ENCODE results near the gene MPL.
A peak's percentile ranks its signal among the peaks of the same experiment; 100 is the strongest.

The MPL gene

GRCh38 chr1:43299101-43299500 is 38.5 kb upstream of the MPL start:
- Histone ChIP-seq H3K4me1 (ENCODE audit: control insufficient read depth, insufficient read depth, low read length) (peaks cover 9% of the 10 kb centered on the region), H3K36me3 (ENCODE audit: control insufficient read depth in 2 of 2, insufficient read depth in 2 of 2, low read length in 2 of 2) (no peaks in the 10 kb centered on the region), H3K27me3 (ENCODE audit: control insufficient read depth in 1 of 2, insufficient read depth in 2 of 2, low read length in 2 of 2) (no peaks in the 10 kb centered on the region), H3K27ac (ENCODE audit: low read length) (no peak overlapping the region), H3K9ac (ENCODE audit: low read length in 2 of 2) (no peak overlapping the region), H3K9me3 (ENCODE audit: control insufficient read depth in 2 of 2, low read length in 2 of 2) (no peaks in the 10 kb centered on the region), H3K4me3 (ENCODE audit: low read length in 2 of 2) (no peak overlapping the region)

GRCh38 chr1:43300378-43301094 is 37.1 kb upstream of the MPL start, which contains the start of gene TIE1:
Gene TIE1, plus strand, starts transcription at chr1:43300982. Its CDS starts 90 bp downstream, at chr1:43301072.
- Histone ChIP-seq H3K27ac (ENCODE audit: low read length) (no peak within 1 kb of the TSS), H3K9ac (ENCODE audit: low read length in 2 of 2) (no peak within 1 kb of the TSS), H3K9me3 (ENCODE audit: control insufficient read depth in 2 of 2, low read length in 2 of 2) (no peaks in the 10 kb centered on the region), H3K36me3 (ENCODE audit: control insufficient read depth in 2 of 2, insufficient read depth in 2 of 2, low read length in 2 of 2) (no peaks in the 10 kb centered on the region), H3K4me1 (ENCODE audit: control insufficient read depth, insufficient read depth, low read length) (no peaks in the 10 kb centered on the region), H3K27me3 (ENCODE audit: control insufficient read depth in 1 of 2, insufficient read depth in 2 of 2, low read length in 2 of 2) (no peaks in the 10 kb centered on the region), H3K4me3 (ENCODE audit: low read length in 2 of 2) (peak within 1 kb of the TSS in 1 of 2 donors; percentile 8)

DNA sequence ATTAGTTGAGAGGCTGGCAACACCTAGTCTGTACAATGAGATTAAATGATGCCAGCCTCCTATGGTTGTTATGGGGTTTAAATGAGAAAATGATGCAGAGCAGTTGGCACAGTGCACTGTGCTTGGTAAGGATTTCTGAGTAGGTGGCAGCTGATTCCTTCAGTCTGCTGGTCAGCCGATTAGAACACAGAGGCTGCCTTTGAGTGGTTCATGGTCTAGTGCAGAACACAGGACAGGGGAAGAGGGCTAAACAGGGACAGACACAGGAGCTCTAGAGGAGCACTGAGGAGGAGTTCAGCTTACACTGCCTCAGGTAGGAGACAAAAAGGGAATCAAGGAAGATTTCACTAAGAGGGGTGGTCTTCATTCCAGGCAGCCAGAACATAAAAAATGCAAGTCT is 35.4 kb upstream of the MPL start:
- no peaks in the 10 kb centered on the region for H3K36me3 ChIP-seq (ENCODE audit: control insufficient read depth in 2 of 2, insufficient read depth in 2 of 2, low read length in 2 of 2)
- H3K9ac ChIP-seq (ENCODE audit: low read length in 2 of 2): no peak overlapping the region
- H3K27ac ChIP-seq (ENCODE audit: low read length): no peak overlapping the region
- H3K27me3 ChIP-seq (ENCODE audit: control insufficient read depth in 1 of 2, insufficient read depth in 2 of 2, low read length in 2 of 2): no peaks in the 10 kb centered on the region
- H3K9me3 ChIP-seq (ENCODE audit: control insufficient read depth in 2 of 2, low read length in 2 of 2): no peaks in the 10 kb centered on the region
- H3K4me1 ChIP-seq (ENCODE audit: control insufficient read depth, insufficient read depth, low read length): no peaks in the 10 kb centered on the region
- no peak overlapping the region for H3K4me3 ChIP-seq (ENCODE audit: low read length in 2 of 2)

DNA sequence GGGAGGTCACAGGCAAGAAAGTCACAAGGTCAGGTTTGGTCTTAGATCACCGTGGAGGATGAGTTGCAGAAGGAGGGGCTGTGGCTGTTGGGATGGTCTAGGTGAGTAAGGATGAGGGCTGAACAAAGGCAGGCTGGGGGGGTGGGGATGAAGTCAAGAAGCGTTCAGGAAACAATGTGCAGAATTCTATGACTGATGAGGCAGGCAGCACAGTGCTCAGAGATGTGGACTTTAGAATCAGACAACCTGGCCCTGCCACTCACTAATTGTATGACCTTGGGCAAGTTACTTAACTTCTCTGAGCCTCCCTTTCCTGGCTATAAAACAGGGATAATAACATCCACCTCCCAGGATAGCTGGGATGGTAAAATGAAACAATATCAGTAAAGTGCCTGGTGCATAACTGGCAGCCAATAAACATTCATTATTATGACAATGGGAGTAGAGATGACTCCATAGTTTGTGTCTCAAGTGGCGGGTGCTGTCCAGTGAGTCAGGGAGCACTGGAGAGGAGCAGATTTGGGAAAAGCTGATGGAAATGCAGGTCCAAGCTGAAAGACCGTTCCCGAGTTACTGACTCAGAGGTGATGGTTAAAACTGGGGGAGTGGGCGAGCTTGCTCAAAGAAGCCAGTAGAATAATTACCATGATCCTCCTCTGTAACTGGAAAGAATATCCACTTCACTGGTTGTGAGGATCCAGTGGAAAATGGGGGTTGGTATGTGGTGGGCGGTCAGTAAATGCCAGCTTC is 34.7 kb upstream of the MPL start:
- no peaks in the 10 kb centered on the region for H3K4me1 ChIP-seq (ENCODE audit: control insufficient read depth, insufficient read depth, low read length)
- no peak overlapping the region for H3K27ac ChIP-seq (ENCODE audit: low read length)

GRCh38 chr1:43303471-43304313 is 33.9 kb upstream of the MPL start:
- Histone ChIP-seq H3K9me3 (ENCODE audit: control insufficient read depth in 2 of 2, low read length in 2 of 2) (no peaks in the 10 kb centered on the region), H3K36me3 (ENCODE audit: control insufficient read depth in 2 of 2, insufficient read depth in 2 of 2, low read length in 2 of 2) (no peaks in the 10 kb centered on the region), H3K4me1 (ENCODE audit: control insufficient read depth, insufficient read depth, low read length) (no peaks in the 10 kb centered on the region), H3K9ac (ENCODE audit: low read length in 2 of 2) (no peak overlapping the region), H3K27me3 (ENCODE audit: control insufficient read depth in 1 of 2, insufficient read depth in 2 of 2, low read length in 2 of 2) (no peaks in the 10 kb centered on the region), H3K4me3 (ENCODE audit: low read length in 2 of 2) (peak overlapping the region in 1 of 2 donors; percentile 15), H3K27ac (ENCODE audit: low read length) (no peak overlapping the region)

More for the DNA sequence above, 34.7 kb upstream of the MPL start:
- no peak overlapping the region for H3K4me3 ChIP-seq (ENCODE audit: low read length in 2 of 2)
- H3K9me3 ChIP-seq (ENCODE audit: control insufficient read depth in 2 of 2, low read length in 2 of 2): no peaks in the 10 kb centered on the region
- no peaks in the 10 kb centered on the region for H3K36me3 ChIP-seq (ENCODE audit: control insufficient read depth in 2 of 2, insufficient read depth in 2 of 2, low read length in 2 of 2)
- H3K27me3 ChIP-seq (ENCODE audit: control insufficient read depth in 1 of 2, insufficient read depth in 2 of 2, low read length in 2 of 2): no peaks in the 10 kb centered on the region
- no peak overlapping the region for H3K9ac ChIP-seq (ENCODE audit: low read length in 2 of 2)

GRCh38 chr1:43304314-43304681 is 33.3 kb upstream of the MPL start:
- H3K27ac ChIP-seq (ENCODE audit: low read length): no peak overlapping the region
- H3K27me3 ChIP-seq (ENCODE audit: control insufficient read depth in 1 of 2, insufficient read depth in 2 of 2, low read length in 2 of 2): no peaks in the 10 kb centered on the region
- no peaks in the 10 kb centered on the region for H3K9me3 ChIP-seq (ENCODE audit: control insufficient read depth in 2 of 2, low read length in 2 of 2)
- no peak overlapping the region for H3K4me3 ChIP-seq (ENCODE audit: low read length in 2 of 2)
- no peaks in the 10 kb centered on the region for H3K36me3 ChIP-seq (ENCODE audit: control insufficient read depth in 2 of 2, insufficient read depth in 2 of 2, low read length in 2 of 2)
- no peaks in the 10 kb centered on the region for H3K4me1 ChIP-seq (ENCODE audit: control insufficient read depth, insufficient read depth, low read length)
- no peak overlapping the region for H3K9ac ChIP-seq (ENCODE audit: low read length in 2 of 2)

DNA sequence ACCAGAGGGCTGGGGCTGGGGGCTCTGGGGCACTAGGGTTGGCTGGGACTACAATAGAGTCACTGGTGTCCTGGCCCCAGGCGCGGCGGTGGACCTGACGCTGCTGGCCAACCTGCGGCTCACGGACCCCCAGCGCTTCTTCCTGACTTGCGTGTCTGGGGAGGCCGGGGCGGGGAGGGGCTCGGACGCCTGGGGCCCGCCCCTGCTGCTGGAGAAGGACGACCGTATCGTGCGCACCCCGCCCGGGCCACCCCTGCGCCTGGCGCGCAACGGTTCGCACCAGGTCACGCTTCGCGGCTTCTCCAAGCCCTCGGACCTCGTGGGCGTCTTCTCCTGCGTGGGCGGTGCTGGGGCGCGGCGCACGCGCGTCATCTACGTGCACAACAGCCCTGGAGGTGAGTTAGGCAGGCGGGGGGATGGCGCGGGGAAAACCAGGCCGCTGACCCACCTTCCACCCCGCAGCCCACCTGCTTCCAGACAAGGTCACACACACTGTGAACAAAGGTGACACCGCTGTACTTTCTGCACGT is 32.8 kb upstream of the MPL start:
- Histone ChIP-seq H3K4me3 (ENCODE audit: low read length in 2 of 2) (no peak overlapping the region), H3K4me1 (ENCODE audit: control insufficient read depth, insufficient read depth, low read length) (no peaks in the 10 kb centered on the region), H3K9me3 (ENCODE audit: control insufficient read depth in 2 of 2, low read length in 2 of 2) (no peaks in the 10 kb centered on the region), H3K27me3 (ENCODE audit: control insufficient read depth in 1 of 2, insufficient read depth in 2 of 2, low read length in 2 of 2) (no peaks in the 10 kb centered on the region), H3K27ac (ENCODE audit: low read length) (no peak overlapping the region), H3K36me3 (ENCODE audit: control insufficient read depth in 2 of 2, insufficient read depth in 2 of 2, low read length in 2 of 2) (no peaks in the 10 kb centered on the region), H3K9ac (ENCODE audit: low read length in 2 of 2) (no peak overlapping the region)

GRCh38 chr1:43305461-43305860 is 32.2 kb upstream of the MPL start:
- no peaks in the 10 kb centered on the region for H3K4me1 ChIP-seq (ENCODE audit: control insufficient read depth, insufficient read depth, low read length)
- no peak overlapping the region for H3K9ac ChIP-seq (ENCODE audit: low read length in 2 of 2)
- no peaks in the 10 kb centered on the region for H3K9me3 ChIP-seq (ENCODE audit: control insufficient read depth in 2 of 2, low read length in 2 of 2)
- no peak overlapping the region for H3K4me3 ChIP-seq (ENCODE audit: low read length in 2 of 2)
- H3K27me3 ChIP-seq (ENCODE audit: control insufficient read depth in 1 of 2, insufficient read depth in 2 of 2, low read length in 2 of 2): no peaks in the 10 kb centered on the region
- H3K27ac ChIP-seq (ENCODE audit: low read length): no peak overlapping the region
- no peaks in the 10 kb centered on the region for H3K36me3 ChIP-seq (ENCODE audit: control insufficient read depth in 2 of 2, insufficient read depth in 2 of 2, low read length in 2 of 2)

- H3K27me3 ChIP-seq (ENCODE audit: control insufficient read depth in 1 of 2, insufficient read depth in 2 of 2, low read length in 2 of 2): no peaks in the 10 kb centered on the region
- H3K27ac ChIP-seq (ENCODE audit: low read length): no peak overlapping the region
- H3K4me3 ChIP-seq (ENCODE audit: low read length in 2 of 2): no peak overlapping the region
- H3K36me3 ChIP-seq (ENCODE audit: control insufficient read depth in 2 of 2, insufficient read depth in 2 of 2, low read length in 2 of 2): no peaks in the 10 kb centered on the region
- no peak overlapping the region for H3K9ac ChIP-seq (ENCODE audit: low read length in 2 of 2)
- no peaks in the 10 kb centered on the region for H3K9me3 ChIP-seq (ENCODE audit: control insufficient read depth in 2 of 2, low read length in 2 of 2)
- H3K4me1 ChIP-seq (ENCODE audit: control insufficient read depth, insufficient read depth, low read length): no peaks in the 10 kb centered on the region
These were observed 31.5 kb upstream of the MPL start for GRCh38 chr1:43305926-43306687.
